ENCODE data around the gene PLA2G5. TPM values are rescaled to one million over a fixed set of nuclear protein-coding genes. Genes with fewer than 3 reads are reported as not detected.

PLA2G5 gene
- polyA plus RNA-seq, 3 donors = not detected

DNA sequence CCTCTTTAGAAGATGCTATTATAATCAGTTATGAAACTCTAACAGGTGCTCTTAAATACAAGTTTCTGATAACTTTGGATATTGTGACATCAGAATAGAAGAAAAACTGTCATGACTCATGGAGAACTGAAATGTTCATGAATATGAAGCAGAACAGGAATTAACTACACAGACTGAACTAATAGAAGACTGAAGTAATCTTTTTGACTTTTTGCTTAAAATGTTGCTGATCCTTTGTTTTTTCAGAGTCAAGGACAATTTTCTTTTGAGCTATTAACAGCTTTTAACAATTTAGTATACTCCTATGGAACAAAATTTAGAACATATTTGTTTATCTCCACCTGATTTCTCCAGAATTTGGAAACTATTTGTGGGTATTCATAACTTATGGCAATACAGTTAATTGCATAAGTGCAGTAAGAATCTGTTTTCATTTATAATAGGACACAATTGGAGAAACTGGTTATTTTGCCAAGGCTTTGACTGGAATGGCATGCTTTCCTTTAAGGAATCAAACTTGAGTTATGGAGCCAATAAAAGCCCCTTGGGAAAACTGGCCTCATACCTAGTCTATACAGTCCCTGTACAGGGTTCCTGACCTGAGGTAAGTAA, 18.7 kb upstream of the PLA2G5 start:
- TF ChIP-seq, protein P1, sequence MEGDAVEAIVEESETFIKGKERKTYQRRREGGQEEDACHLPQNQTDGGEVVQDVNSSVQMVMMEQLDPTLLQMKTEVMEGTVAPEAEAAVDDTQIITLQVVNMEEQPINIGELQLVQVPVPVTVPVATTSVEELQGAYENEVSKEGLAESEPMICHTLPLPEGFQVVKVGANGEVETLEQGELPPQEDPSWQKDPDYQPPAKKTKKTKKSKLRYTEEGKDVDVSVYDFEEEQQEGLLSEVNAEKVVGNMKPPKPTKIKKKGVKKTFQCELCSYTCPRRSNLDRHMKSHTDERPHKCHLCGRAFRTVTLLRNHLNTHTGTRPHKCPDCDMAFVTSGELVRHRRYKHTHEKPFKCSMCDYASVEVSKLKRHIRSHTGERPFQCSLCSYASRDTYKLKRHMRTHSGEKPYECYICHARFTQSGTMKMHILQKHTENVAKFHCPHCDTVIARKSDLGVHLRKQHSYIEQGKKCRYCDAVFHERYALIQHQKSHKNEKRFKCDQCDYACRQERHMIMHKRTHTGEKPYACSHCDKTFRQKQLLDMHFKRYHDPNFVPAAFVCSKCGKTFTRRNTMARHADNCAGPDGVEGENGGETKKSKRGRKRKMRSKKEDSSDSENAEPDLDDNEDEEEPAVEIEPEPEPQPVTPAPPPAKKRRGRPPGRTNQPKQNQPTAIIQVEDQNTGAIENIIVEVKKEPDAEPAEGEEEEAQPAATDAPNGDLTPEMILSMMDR (IDR thresholded peaks at IDR 0.05) = no peak
- Histone ChIP-seq H2AFZ (ENCODE audit: insufficient read depth, low read depth, low read length, poor library complexity, severe bottlenecking) (no peak overlapping the region), H3K4me3 (replicated peaks in 1 of 3; ENCODE audit: low read depth in 2 of 3, low read length in 3 of 3) (no peak overlapping the region), H4K20me1 (ENCODE audit: insufficient read depth, low read length) (no peaks in the 10 kb centered on the region), H3K79me2 (ENCODE audit: insufficient read depth, low read length) (no peaks in the 10 kb centered on the region), H3K36me3 (replicated peaks in 1 of 2; ENCODE audit: control insufficient read depth in 1 of 2, insufficient read depth in 2 of 2, low read length in 2 of 2) (no peaks in the 10 kb centered on the region), H3K9ac (ENCODE audit: insufficient read depth, low read length, poor library complexity, severe bottlenecking) (no peak overlapping the region), H3K27ac (ENCODE audit: low read depth in 1 of 2, low read length in 2 of 2) (no peak overlapping the region), H3K27me3 (ENCODE audit: control insufficient read depth in 2 of 2, insufficient read depth in 2 of 2, low read length in 2 of 2) (peaks cover 0 to 10% of the 10 kb centered on the region in 2 donors), H3K4me2 (replicated peaks; ENCODE audit: extremely low read depth, low read length, poor library complexity, severe bottlenecking) (no peak overlapping the region), H3K4me1 (ENCODE audit: control insufficient read depth in 1 of 2, insufficient read depth in 2 of 2, low read length in 2 of 2) (no peaks in the 10 kb centered on the region), H3K9me3 (replicated peaks in 1 of 2; ENCODE audit: control insufficient read depth in 1 of 2, insufficient read depth in 1 of 2, low read length in 2 of 2) (peaks cover 5 to 14% of the 10 kb centered on the region in 2 donors)
- H3K9me3 Mint-ChIP-seq = peaks cover 11 to 26% (median 20%) of the 10 kb centered on the region in 7 donors
- H3K36me3 Mint-ChIP-seq = no peaks in the 10 kb centered on the region
- no peaks in the 10 kb centered on the region for H3K4me1 Mint-ChIP-seq
- no peak overlapping the region for H3K4me3 Mint-ChIP-seq
- H3K27me3 Mint-ChIP-seq (ENCODE audit: low read depth in 3 of 3) = peaks cover 6 to 19% (median 12%) of the 10 kb centered on the region in 3 donors
- intact Hi-C loops (cut with micrococcal nuclease) = no loop called here
- no peak for DNase-seq
- H3K27ac Mint-ChIP-seq = no peak overlapping the region

DNA sequence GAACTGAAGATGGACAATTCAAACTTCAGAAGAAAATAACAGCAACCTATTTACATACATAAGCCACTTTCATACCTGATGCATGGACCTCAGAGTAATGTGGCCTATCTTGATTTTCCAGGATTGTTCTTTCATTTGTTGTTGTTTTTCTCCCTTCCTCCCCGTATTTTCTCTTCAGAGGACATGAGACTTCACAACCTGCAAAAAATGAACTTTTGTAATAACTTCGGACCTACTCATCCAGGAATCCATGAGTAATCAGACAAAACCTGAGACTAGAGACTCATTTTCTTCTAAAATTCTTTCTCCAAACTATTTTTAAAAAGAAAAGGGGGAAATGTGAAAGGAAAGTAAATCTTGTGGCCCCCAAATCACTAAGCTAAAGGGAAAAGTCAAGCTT, 17.6 kb upstream of the PLA2G5 start:
- Histone ChIP-seq H4K20me1 (ENCODE audit: insufficient read depth, low read length) (no peaks in the 10 kb centered on the region), H3K27ac (ENCODE audit: low read depth in 1 of 2, low read length in 2 of 2) (no peak overlapping the region), H3K4me1 (ENCODE audit: control insufficient read depth in 1 of 2, insufficient read depth in 2 of 2, low read length in 2 of 2) (no peaks in the 10 kb centered on the region), H3K4me3 (replicated peaks in 1 of 3; ENCODE audit: low read depth in 2 of 3, low read length in 3 of 3) (no peak overlapping the region), H3K36me3 (replicated peaks in 1 of 2; ENCODE audit: control insufficient read depth in 1 of 2, insufficient read depth in 2 of 2, low read length in 2 of 2) (no peaks in the 10 kb centered on the region), H3K4me2 (replicated peaks; ENCODE audit: extremely low read depth, low read length, poor library complexity, severe bottlenecking) (no peak overlapping the region), H3K27me3 (ENCODE audit: control insufficient read depth in 2 of 2, insufficient read depth in 2 of 2, low read length in 2 of 2) (peaks cover 0 to 12% of the 10 kb centered on the region in 2 donors), H3K9me3 (replicated peaks in 1 of 2; ENCODE audit: control insufficient read depth in 1 of 2, insufficient read depth in 1 of 2, low read length in 2 of 2) (peaks cover 5 to 14% of the 10 kb centered on the region in 2 donors), H3K9ac (ENCODE audit: insufficient read depth, low read length, poor library complexity, severe bottlenecking) (no peak overlapping the region), H3K79me2 (ENCODE audit: insufficient read depth, low read length) (no peaks in the 10 kb centered on the region), H2AFZ (ENCODE audit: insufficient read depth, low read depth, low read length, poor library complexity, severe bottlenecking) (no peak overlapping the region)
- intact Hi-C loops (cut with micrococcal nuclease) = no loop called here
- Mint-ChIP-seq H3K4me1 (no peaks in the 10 kb centered on the region), H3K4me3 (no peak overlapping the region), H3K9me3 (peaks cover 11 to 26% (median 20%) of the 10 kb centered on the region in 7 donors), H3K27ac (no peak overlapping the region), H3K27me3 (ENCODE audit: low read depth in 3 of 3) (peaks cover 3 to 21% (median 15%) of the 10 kb centered on the region in 3 donors), H3K36me3 (no peaks in the 10 kb centered on the region)
- WGBS (ENCODE audit: insufficient coverage) = no CpG with 5 or more reads among the region's 2 CpGs
- TF ChIP-seq, protein P1 (IDR thresholded peaks at IDR 0.05) = no peak
- DNase-seq = no peak
